Measurements from ENCODE around the gene CCN5.

CCN5 gene

DNA sequence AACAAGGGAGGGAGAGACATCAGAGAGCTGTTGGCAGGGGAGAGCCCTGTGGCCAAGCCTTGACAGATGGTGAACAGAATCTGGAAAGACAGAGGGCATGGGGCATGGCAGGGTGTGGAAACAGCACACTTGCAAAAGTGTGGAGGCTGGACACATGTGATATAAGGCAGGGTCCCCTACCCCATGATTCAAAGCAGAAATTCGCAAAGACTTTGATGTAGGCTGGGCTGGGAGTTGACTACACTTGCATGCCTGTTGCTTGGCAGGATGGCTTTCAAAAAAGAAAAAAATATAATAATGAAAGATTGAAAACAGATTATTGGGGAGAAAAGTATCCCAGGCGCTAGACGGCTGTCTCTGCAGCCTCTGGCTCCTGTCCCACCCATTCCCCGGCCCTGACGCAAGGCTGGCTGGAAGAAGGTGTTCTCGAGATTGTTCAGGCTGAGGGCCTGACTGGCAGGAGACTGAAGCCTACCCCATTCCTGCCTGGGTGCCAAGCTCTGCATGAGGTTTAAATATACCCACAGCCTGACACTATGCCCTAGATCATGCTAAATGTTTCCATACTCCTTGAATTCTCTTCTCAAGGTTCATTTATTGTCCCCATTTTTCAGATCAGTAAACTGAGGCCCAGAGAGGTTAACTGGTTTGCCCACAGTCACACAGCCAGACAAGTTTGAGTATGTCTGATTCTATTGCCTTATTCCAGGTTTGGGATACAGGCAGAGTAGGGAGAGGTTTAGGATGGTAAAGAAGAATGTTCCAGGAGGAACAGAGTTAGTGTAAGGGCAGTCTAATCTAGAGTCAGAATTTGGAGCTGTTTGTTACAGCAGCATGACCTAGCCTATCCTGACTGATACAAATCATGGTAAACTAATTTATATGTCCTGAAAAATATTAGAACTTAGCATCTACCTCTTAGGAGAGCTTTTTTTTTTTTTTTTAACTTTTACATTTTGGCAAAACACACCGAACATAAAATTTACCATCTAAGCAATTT, 23.4 kb upstream of the CCN5 start:
- Histone ChIP-seq H4K20me1 (ENCODE audit: insufficient read depth, low read length, poor library complexity, severe bottlenecking) (no peaks in the 10 kb centered on the region), H3K9me2 (replicated peaks; ENCODE audit: low read depth, low read length) (no peaks in the 10 kb centered on the region), H3K9ac (ENCODE audit: low read depth, low read length, poor library complexity, severe bottlenecking) (no peak overlapping the region), H3K9me3 (ENCODE audit: insufficient read depth, low read depth, low read length) (no peaks in the 10 kb centered on the region), H3K27me3 (ENCODE audit: insufficient read depth, low read length, poor library complexity, severe bottlenecking) (no peaks in the 10 kb centered on the region), H3K4me3 (ENCODE audit: low read length, poor library complexity, severe bottlenecking) (no peak overlapping the region), H3K79me2 (ENCODE audit: insufficient read depth, low read length) (no peaks in the 10 kb centered on the region), H3K4me2 (ENCODE audit: low read depth, low read length, poor library complexity, severe bottlenecking) (no peak overlapping the region), H2AFZ (ENCODE audit: low read length) (no peak overlapping the region), H3K4me1 (ENCODE audit: insufficient read depth, low read length, poor library complexity, severe bottlenecking) (peaks cover 5% of the 10 kb centered on the region), H3F3A (ENCODE audit: low read depth) (no peaks in the 10 kb centered on the region), H3K36me3 (ENCODE audit: insufficient read depth, low read length) (no peaks in the 10 kb centered on the region)
- TF ChIP-seq EZH2phosphoT487 (IDR thresholded peaks at IDR 0.05; ENCODE audit: borderline replicate concordance) = no peak
- TF ChIP-seq, protein P1, sequence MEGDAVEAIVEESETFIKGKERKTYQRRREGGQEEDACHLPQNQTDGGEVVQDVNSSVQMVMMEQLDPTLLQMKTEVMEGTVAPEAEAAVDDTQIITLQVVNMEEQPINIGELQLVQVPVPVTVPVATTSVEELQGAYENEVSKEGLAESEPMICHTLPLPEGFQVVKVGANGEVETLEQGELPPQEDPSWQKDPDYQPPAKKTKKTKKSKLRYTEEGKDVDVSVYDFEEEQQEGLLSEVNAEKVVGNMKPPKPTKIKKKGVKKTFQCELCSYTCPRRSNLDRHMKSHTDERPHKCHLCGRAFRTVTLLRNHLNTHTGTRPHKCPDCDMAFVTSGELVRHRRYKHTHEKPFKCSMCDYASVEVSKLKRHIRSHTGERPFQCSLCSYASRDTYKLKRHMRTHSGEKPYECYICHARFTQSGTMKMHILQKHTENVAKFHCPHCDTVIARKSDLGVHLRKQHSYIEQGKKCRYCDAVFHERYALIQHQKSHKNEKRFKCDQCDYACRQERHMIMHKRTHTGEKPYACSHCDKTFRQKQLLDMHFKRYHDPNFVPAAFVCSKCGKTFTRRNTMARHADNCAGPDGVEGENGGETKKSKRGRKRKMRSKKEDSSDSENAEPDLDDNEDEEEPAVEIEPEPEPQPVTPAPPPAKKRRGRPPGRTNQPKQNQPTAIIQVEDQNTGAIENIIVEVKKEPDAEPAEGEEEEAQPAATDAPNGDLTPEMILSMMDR (conservative IDR thresholded peaks at IDR 0.05; ENCODE audit: low read length) = no peak

DNA sequence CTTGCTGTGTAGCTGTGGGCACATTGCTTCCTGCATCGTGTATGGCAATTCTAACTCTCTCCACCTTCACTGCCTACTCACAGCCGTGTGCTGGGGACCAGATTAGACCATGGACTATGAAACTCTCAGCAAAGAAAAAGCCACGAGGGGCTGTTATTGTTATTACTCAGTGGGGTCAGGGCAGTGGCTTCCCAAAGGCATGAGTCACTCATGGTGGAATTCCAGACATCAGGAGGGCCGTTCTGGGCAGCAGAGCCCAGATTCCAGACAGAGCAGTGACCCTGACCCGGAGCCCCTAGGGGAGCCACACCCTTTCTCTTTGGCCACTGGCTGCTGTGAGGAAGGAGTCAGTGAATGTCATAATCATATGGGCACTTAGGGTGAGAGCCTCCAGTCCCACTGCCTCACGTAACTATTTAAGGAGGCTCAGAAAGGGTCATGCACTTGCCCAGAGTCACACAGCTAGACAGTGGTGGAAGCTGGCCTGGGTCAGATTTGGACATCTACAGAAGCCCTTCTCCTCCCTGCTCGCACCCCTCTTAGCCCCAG, 22.2 kb upstream of the CCN5 start:
- Histone ChIP-seq H4K20me1 (ENCODE audit: insufficient read depth, low read length, poor library complexity, severe bottlenecking) (no peaks in the 10 kb centered on the region), H3K79me2 (ENCODE audit: insufficient read depth, low read length) (no peaks in the 10 kb centered on the region), H2AFZ (ENCODE audit: low read length) (no peak overlapping the region), H3K9me3 (ENCODE audit: insufficient read depth, low read depth, low read length) (no peaks in the 10 kb centered on the region), H3K9me2 (replicated peaks; ENCODE audit: low read depth, low read length) (no peaks in the 10 kb centered on the region), H3K4me1 (ENCODE audit: insufficient read depth, low read length, poor library complexity, severe bottlenecking) (peaks cover 5% of the 10 kb centered on the region), H3F3A (ENCODE audit: low read depth) (no peaks in the 10 kb centered on the region), H3K36me3 (ENCODE audit: insufficient read depth, low read length) (no peaks in the 10 kb centered on the region), H3K27me3 (ENCODE audit: insufficient read depth, low read length, poor library complexity, severe bottlenecking) (no peaks in the 10 kb centered on the region), H3K4me3 (ENCODE audit: low read length, poor library complexity, severe bottlenecking) (no peak overlapping the region), H3K4me2 (ENCODE audit: low read depth, low read length, poor library complexity, severe bottlenecking) (no peak overlapping the region), H3K9ac (ENCODE audit: low read depth, low read length, poor library complexity, severe bottlenecking) (no peak overlapping the region)
- TF ChIP-seq, protein P1 (conservative IDR thresholded peaks at IDR 0.05; ENCODE audit: low read length) = no peak
- no peak for TF ChIP-seq EZH2phosphoT487 (IDR thresholded peaks at IDR 0.05; ENCODE audit: borderline replicate concordance)

DNA sequence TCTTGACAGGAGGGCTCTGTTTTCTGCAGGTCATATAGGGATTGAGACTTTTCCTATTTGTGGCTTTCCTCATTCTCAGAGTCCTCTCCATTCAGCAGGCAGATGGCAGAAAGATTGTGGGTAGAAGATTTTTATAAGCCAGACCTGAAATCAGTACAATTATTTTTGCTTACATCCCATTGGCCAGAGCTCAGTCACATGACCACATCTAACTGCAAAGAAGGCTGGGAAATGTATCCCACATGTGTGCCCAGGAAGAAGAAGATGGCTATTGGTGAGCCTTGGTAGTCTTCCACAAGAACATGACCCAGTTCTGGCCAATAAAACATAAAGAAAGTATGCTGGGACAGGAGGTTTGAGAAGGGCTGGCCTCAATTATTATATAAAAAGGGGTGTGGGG, 21.5 kb upstream of the CCN5 start:
- H3K4me2 ChIP-seq (ENCODE audit: low read depth, low read length, poor library complexity, severe bottlenecking) = no peak overlapping the region
- H3K27me3 ChIP-seq (ENCODE audit: insufficient read depth, low read length, poor library complexity, severe bottlenecking) = no peaks in the 10 kb centered on the region
- no peaks in the 10 kb centered on the region for H3F3A ChIP-seq (ENCODE audit: low read depth)
- no peak overlapping the region for H3K9ac ChIP-seq (ENCODE audit: low read depth, low read length, poor library complexity, severe bottlenecking)
- TF ChIP-seq EZH2phosphoT487 (IDR thresholded peaks at IDR 0.05; ENCODE audit: borderline replicate concordance) = no peak
- TF ChIP-seq, protein P1 (conservative IDR thresholded peaks at IDR 0.05; ENCODE audit: low read length) = no peak
- no peaks in the 10 kb centered on the region for H3K79me2 ChIP-seq (ENCODE audit: insufficient read depth, low read length)
- peaks cover 5% of the 10 kb centered on the region for H3K4me1 ChIP-seq (ENCODE audit: insufficient read depth, low read length, poor library complexity, severe bottlenecking)
- H3K36me3 ChIP-seq (ENCODE audit: insufficient read depth, low read length) = no peaks in the 10 kb centered on the region
- no peaks in the 10 kb centered on the region for H4K20me1 ChIP-seq (ENCODE audit: insufficient read depth, low read length, poor library complexity, severe bottlenecking)
- H3K4me3 ChIP-seq (ENCODE audit: low read length, poor library complexity, severe bottlenecking) = no peak overlapping the region
- H2AFZ ChIP-seq (ENCODE audit: low read length) = no peak overlapping the region
- H3K9me2 ChIP-seq (replicated peaks; ENCODE audit: low read depth, low read length) = no peaks in the 10 kb centered on the region
- H3K9me3 ChIP-seq (ENCODE audit: insufficient read depth, low read depth, low read length) = no peaks in the 10 kb centered on the region
